HEK293 (cell line): ENCODE results near the gene NUB1.

Source experiments
- CTCF ChIA-PET: fragments of 350-600 bp; formaldehyde crosslinking; extraction: SDS; loops from one replicate; lab custom pipeline; 2021; ENCODE audit warnings: antibody characterized with exemption; lab: Yijun Ruan, JAX
- POLR2A ChIA-PET: fragments of 300-600 bp; formaldehyde crosslinking; extraction: SDS; loops from one replicate; lab custom pipeline; 2020; ENCODE audit warnings: antibody characterized with exemption, inconsistent platforms; lab: Yijun Ruan, JAX
- H3K27ac ChIP-seq: fragments of 200-500 bp; sonication (Bioruptor generic); 2 replicates; pipeline ENCODE4 v1.5.1; 2014; ENCODE audit warnings: low read depth, low read length, control low read depth, inconsistent platforms; ENCODE audit errors: extremely low read depth
- H3K36me3 ChIP-seq, 2 experiments: fragments of 200-500 bp in 1 of 2; sonication (Bioruptor generic) in 1 of 2; 1 replicate in 1 of 2; 2 replicates in 1 of 2; pipeline ENCODE4 v1.5.1; 2014 to 2017; ENCODE audit warnings: inconsistent platforms in 2 of 2, low read length in 2 of 2; ENCODE audit not compliant: control insufficient read depth in 2 of 2, insufficient read depth in 1 of 2
- H3K4me1 ChIP-seq: fragments of 200-500 bp; sonication (Bioruptor generic); 2 replicates; pipeline ENCODE4 v1.5.1; 2014; ENCODE audit warnings: mild to moderate bottlenecking, low read length, inconsistent platforms; ENCODE audit not compliant: control insufficient read depth, insufficient read depth
- H3K4me3 ChIP-seq: 2 replicates; pipeline ENCODE4 v1.5.1; 2011; ENCODE audit warnings: low read depth, mild to moderate bottlenecking, control low read depth, low read length, moderate library complexity
- H3K9me3 ChIP-seq: fragments of 200-500 bp; sonication (Bioruptor generic); 2 replicates; pipeline ENCODE4 v1.5.1; 2014; ENCODE audit warnings: low read depth, low read length, inconsistent platforms; ENCODE audit not compliant: control insufficient read depth, insufficient read depth
- BCL11A ChIP-seq: fragments of 450-650 bp; formaldehyde crosslinking; IDR thresholded peaks from 2 replicates; pipeline ENCODE4 v1.5.1; 2016; ENCODE audit warnings: low read depth, missing biosample characterization, missing genetic modification characterization
- KLF10 ChIP-seq: fragments of 450-650 bp; IDR thresholded peaks from 2 replicates; pipeline ENCODE4 v1.5.1; 2018; ENCODE audit warnings: missing biosample characterization, mild to moderate bottlenecking, missing genetic modification characterization
- SALL2 ChIP-seq: fragments of 450-650 bp; formaldehyde crosslinking; IDR thresholded peaks from 2 replicates; pipeline ENCODE4 v1.5.0; 2017; ENCODE audit warnings: missing biosample characterization, mild to moderate bottlenecking, missing genetic modification characterization, borderline replicate concordance
- SCRT2 ChIP-seq: fragments of 450-650 bp; formaldehyde crosslinking; IDR thresholded peaks from 2 replicates; pipeline ENCODE4 v1.5.1; 2016; ENCODE audit warnings: missing biosample characterization, missing genetic modification characterization
- ZBTB20 ChIP-seq: fragments of 450-650 bp; formaldehyde crosslinking; IDR thresholded peaks from 2 replicates; pipeline ENCODE4 v1.5.1; 2016; ENCODE audit warnings: missing biosample characterization, missing genetic modification characterization
- ZNF16 ChIP-seq: fragments of 450-650 bp; formaldehyde crosslinking; IDR thresholded peaks from 2 replicates; pipeline ENCODE4 v1.5.1; 2016; ENCODE audit warnings: low read depth, missing biosample characterization, missing genetic modification characterization
- ZNF302 ChIP-seq: fragments of 450-650 bp; formaldehyde crosslinking; IDR thresholded peaks from 2 replicates; pipeline ENCODE4 v1.5.1; 2016; ENCODE audit warnings: missing biosample characterization, missing genetic modification characterization, low read depth
- ZNF423 ChIP-seq: fragments of 450-650 bp; formaldehyde crosslinking; IDR thresholded peaks from 2 replicates; pipeline ENCODE4 v1.5.1; 2016; ENCODE audit warnings: missing biosample characterization, missing genetic modification characterization
- ZNF48 ChIP-seq: fragments of 450-650 bp; formaldehyde crosslinking; IDR thresholded peaks from 2 replicates; pipeline ENCODE4 v1.5.1; 2016; ENCODE audit warnings: missing biosample characterization, missing genetic modification characterization
- ZNF555 ChIP-seq: fragments of 450-650 bp; formaldehyde crosslinking; conservative IDR thresholded peaks from 2 replicates; pipeline ENCODE4 v1.5.1; 2017; ENCODE audit warnings: missing biosample characterization, mild to moderate bottlenecking, missing genetic modification characterization, inconsistent platforms
- ZNF558 ChIP-seq: fragments of 450-650 bp; formaldehyde crosslinking; IDR thresholded peaks from 2 replicates; pipeline ENCODE4 v1.5.1; 2016; ENCODE audit warnings: missing biosample characterization, missing genetic modification characterization
- ZNF623 ChIP-seq: fragments of 450-650 bp; formaldehyde crosslinking; IDR thresholded peaks from 2 replicates; pipeline ENCODE4 v1.5.1; 2016; ENCODE audit warnings: missing biosample characterization, missing genetic modification characterization
- ZSCAN16 ChIP-seq: fragments of 450-650 bp; formaldehyde crosslinking; IDR thresholded peaks from 2 replicates; pipeline ENCODE4 v1.5.1; 2016; ENCODE audit warnings: missing biosample characterization, missing genetic modification characterization
- TF ChIP-seq, protein P1 (sequence below): fragments of 450-650 bp; formaldehyde crosslinking; IDR thresholded peaks from 2 replicates; pipeline ENCODE4 v1.5.1; 2016; ENCODE audit warnings: missing biosample characterization, missing genetic modification characterization
- TF ChIP-seq, protein P2 (sequence below): fragments of 450-650 bp; formaldehyde crosslinking; IDR thresholded peaks from 2 replicates; pipeline ENCODE4 v1.5.1; 2016; ENCODE audit warnings: missing biosample characterization, missing genetic modification characterization
- TF ChIP-seq, protein P3 (sequence below): fragments of 450-650 bp; formaldehyde crosslinking; IDR thresholded peaks from 2 replicates; pipeline ENCODE4 v1.5.1; 2017; ENCODE audit warnings: missing biosample characterization, missing genetic modification characterization
- TF ChIP-seq, protein P4 (sequence below): fragments of 450-650 bp; formaldehyde crosslinking; IDR thresholded peaks from 2 replicates; pipeline ENCODE4 v1.5.1; 2016; ENCODE audit warnings: missing biosample characterization, missing genetic modification characterization
- TF ChIP-seq, protein P5 (sequence below): fragments of 450-650 bp; formaldehyde crosslinking; optimal IDR thresholded peaks from 2 replicates; pipeline ENCODE3; 2016; ENCODE audit warnings: missing biosample characterization, mild to moderate bottlenecking, missing genetic modification characterization

NUB1 gene

DNA sequence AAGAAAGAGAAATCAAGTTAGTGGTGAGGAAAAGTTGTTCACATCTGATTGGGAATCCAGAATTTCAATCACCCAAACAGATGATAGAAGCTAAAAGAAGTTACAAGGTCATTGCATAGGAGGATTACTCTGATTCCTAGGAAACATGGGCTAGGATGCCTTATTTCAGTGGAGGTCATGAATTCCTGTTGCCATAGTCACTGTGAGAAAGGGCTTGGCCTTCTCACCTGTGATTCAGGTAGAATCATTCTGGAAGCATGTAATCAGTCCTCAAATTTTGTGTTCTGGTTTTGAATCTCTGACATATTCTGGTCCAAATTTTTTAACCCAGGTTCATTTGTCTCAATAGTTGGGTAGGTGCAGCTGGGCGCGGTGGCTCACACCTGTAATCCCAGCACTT, 4.3 kb upstream of the NUB1 start (continued):
- no peak for TF ChIP-seq SALL2 (tag by site-specific recombination)
- TF ChIP-seq, protein P1, sequence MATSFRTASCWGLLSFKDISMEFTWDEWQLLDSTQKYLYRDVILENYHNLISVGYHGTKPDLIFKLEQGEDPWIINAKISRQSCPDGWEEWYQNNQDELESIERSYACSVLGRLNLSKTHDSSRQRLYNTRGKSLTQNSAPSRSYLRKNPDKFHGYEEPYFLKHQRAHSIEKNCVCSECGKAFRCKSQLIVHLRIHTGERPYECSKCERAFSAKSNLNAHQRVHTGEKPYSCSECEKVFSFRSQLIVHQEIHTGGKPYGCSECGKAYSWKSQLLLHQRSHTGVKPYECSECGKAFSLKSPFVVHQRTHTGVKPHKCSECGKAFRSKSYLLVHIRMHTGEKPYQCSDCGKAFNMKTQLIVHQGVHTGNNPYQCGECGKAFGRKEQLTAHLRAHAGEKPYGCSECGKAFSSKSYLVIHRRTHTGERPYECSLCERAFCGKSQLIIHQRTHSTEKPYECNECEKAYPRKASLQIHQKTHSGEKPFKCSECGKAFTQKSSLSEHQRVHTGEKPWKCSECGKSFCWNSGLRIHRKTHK (tag by site-specific recombination) = no peak
- no peak for TF ChIP-seq ZSCAN16 (tag by site-specific recombination)
- TF ChIP-seq ZNF555 (tag by site-specific recombination) = no peak
- TF ChIP-seq, protein P2, sequence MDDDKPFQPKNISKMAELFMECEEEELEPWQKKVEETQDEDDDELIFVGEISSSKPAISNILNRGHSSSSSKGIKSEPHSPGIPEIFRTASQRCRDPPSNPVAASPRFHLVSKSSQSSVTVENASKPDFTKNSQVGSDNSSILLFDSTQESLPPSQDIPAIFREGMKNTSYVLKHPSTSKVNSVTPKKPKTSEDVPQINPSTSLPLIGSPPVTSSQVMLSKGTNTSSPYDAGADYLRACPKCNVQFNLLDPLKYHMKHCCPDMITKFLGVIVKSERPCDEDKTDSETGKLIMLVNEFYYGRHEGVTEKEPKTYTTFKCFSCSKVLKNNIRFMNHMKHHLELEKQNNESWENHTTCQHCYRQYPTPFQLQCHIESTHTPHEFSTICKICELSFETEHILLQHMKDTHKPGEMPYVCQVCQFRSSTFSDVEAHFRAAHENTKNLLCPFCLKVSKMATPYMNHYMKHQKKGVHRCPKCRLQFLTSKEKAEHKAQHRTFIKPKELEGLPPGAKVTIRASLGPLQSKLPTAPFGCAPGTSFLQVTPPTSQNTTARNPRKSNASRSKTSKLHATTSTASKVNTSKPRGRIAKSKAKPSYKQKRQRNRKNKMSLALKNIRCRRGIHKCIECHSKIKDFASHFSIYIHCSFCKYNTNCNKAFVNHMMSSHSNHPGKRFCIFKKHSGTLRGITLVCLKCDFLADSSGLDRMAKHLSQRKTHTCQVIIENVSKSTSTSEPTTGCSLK (tag by site-specific recombination) = no peak
- TF ChIP-seq, protein P3, sequence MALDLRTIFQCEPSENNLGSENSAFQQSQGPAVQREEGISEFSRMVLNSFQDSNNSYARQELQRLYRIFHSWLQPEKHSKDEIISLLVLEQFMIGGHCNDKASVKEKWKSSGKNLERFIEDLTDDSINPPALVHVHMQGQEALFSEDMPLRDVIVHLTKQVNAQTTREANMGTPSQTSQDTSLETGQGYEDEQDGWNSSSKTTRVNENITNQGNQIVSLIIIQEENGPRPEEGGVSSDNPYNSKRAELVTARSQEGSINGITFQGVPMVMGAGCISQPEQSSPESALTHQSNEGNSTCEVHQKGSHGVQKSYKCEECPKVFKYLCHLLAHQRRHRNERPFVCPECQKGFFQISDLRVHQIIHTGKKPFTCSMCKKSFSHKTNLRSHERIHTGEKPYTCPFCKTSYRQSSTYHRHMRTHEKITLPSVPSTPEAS = no peak
- no peak for TF ChIP-seq ZNF623 (tag by site-specific recombination)
- TF ChIP-seq ZNF423 (tag by site-specific recombination) = no peak
- TF ChIP-seq, protein P4, sequence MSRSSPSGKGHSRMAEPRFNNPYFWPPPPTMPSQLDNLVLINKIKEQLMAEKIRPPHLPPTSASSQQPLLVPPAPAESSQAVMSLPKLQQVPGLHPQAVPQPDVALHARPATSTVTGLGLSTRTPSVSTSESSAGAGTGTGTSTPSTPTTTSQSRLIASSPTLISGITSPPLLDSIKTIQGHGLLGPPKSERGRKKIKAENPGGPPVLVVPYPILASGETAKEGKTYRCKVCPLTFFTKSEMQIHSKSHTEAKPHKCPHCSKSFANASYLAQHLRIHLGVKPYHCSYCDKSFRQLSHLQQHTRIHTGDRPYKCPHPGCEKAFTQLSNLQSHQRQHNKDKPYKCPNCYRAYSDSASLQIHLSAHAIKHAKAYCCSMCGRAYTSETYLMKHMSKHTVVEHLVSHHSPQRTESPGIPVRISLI (tag by site-specific recombination) = no peak

DNA sequence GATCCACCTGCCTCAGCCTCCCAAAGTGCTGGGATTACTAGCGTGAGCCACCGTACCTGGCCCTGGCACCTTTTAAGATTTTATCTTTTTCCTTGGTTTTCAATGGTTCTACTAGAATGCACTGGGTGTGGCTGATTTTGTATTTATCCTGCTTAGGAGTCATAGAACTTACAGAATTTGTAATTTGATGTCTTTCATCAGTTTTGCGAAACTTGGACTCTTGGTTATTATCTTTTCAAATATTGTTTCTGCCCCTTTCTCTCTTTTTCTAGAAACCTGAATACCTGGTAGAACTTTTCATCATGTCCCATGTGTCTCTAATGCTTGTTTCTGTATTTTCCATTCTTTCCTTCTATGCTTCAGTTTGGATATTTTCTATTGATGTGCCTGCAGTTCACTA, 2.8 kb upstream of the NUB1 start:
- peak; percentile 93 for TF ChIP-seq ZNF558
- TF ChIP-seq ZNF48 = no peak
- no peak for TF ChIP-seq ZNF302 (tag by site-specific recombination)
- no peak for TF ChIP-seq ZBTB20 (tag by site-specific recombination)
- TF ChIP-seq ZNF16 (tag by site-specific recombination) = no peak
- no peak for TF ChIP-seq SCRT2 (tag by site-specific recombination)
- CTCF ChIA-PET = interaction anchor here (0.6 to 1.4 kb wide), 3 partner anchors 23 to 361 kb away, joined by 3 to 10 read pairs (median 4); no protein-coding TSS in a partner anchor
- no peaks in the 10 kb centered on the region for H3K9me3 ChIP-seq
- no peaks in the 10 kb centered on the region for H3K4me1 ChIP-seq
- no peak overlapping the region for H3K4me3 ChIP-seq
- POLR2A ChIA-PET = interaction anchor here (0.6 kb wide), 1 partner anchor 117 kb away, joined by 3 read pairs; no protein-coding TSS in a partner anchor
- no peak overlapping the region for H3K27ac ChIP-seq
- H3K36me3 ChIP-seq = peaks cover 0 to 4% of the 10 kb centered on the region in 2 experiments; a peak in 1 of 3 replicates

DNA sequence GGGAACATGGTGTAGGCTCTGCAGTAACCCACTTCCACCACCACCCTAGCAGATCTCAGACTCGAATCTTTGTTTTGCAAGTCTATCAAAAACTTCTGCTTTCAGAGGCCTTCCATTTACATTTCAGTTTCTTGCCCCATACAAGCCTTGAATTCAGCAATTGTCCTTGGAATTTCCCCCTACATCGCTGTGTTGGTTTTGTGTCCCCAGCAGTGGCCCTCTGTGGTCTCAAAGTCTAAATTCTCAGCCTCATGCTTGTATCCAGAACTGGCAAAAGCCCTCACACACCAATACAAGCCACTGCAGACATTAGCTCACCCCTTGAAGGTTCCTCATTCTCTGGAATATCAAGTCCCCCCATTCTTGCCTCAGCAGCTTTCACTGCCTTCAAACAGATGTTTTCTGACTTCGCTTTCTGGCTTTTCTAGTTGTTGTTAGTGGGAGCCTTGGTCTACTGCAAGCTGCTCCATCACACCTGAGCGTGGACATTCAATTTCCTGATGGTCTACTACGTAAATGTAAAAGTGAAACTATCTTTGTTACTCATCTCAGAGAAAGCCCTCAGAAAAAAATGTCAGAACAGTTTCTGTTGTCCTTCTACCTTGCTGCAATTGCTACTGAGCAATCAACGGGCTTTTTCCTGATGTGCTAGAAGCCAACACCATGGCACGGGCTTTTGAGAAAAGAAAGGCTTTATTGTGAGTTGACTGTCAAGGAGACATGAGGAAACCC, 1.8 kb upstream of the NUB1 start:
- POLR2A ChIA-PET = interaction anchor here (0.6 kb wide), 1 partner anchor 118 kb away, joined by 3 read pairs; no protein-coding TSS in a partner anchor
- TF ChIP-seq, protein P2 (tag by site-specific recombination) = no peak
- TF ChIP-seq BCL11A (tag by site-specific recombination) (no peak), KLF10 (tag by site-specific recombination) (no peak)
- TF ChIP-seq, protein P5, sequence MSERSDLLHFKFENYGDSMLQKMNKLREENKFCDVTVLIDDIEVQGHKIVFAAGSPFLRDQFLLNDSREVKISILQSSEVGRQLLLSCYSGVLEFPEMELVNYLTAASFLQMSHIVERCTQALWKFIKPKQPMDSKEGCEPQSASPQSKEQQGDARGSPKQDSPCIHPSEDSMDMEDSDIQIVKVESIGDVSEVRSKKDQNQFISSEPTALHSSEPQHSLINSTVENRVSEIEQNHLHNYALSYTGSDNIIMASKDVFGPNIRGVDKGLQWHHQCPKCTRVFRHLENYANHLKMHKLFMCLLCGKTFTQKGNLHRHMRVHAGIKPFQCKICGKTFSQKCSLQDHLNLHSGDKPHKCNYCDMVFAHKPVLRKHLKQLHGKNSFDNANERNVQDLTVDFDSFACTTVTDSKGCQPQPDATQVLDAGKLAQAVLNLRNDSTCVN (tag by site-specific recombination) = no peak

More for the DNA sequence above, 1.8 kb upstream of the NUB1 start:
- no peaks in the 10 kb centered on the region for H3K9me3 ChIP-seq
- CTCF ChIA-PET = interaction anchor here (1.0 to 1.4 kb wide), 2 partner anchors 25 to 92 kb away, joined by 4 to 10 read pairs; no protein-coding TSS in a partner anchor
- H3K36me3 ChIP-seq = peaks cover 0 to 8% of the 10 kb centered on the region in 2 experiments; a peak in 2 of 3 replicates
- no peak overlapping the region for H3K27ac ChIP-seq
- H3K4me1 ChIP-seq = no peaks in the 10 kb centered on the region
- H3K4me3 ChIP-seq = no peak overlapping the region
